GM19397 (cell line): ENCODE results near the gene SLC12A1.
A peak's percentile ranks its signal among the peaks of the same experiment; 100 is the strongest.

Experiments
- ATAC-seq: cut with Tn5 transposase; IDR thresholded peaks from one replicate; pipeline ENCODE4 v1.9.1; 2021; ENCODE audit warnings: mild to moderate bottlenecking, moderate library complexity; ENCODE audit not compliant: unreplicated experiment

The SLC12A1 gene

GRCh38 chr15:48343865-48344264 lies 137.8 kb downstream of the SLC12A1 start:
- ATAC-seq: no peak

GRCh38 chr15:48345516-48345915 lies 139.4 kb downstream of the SLC12A1 start:
- no peak for ATAC-seq

DNA sequence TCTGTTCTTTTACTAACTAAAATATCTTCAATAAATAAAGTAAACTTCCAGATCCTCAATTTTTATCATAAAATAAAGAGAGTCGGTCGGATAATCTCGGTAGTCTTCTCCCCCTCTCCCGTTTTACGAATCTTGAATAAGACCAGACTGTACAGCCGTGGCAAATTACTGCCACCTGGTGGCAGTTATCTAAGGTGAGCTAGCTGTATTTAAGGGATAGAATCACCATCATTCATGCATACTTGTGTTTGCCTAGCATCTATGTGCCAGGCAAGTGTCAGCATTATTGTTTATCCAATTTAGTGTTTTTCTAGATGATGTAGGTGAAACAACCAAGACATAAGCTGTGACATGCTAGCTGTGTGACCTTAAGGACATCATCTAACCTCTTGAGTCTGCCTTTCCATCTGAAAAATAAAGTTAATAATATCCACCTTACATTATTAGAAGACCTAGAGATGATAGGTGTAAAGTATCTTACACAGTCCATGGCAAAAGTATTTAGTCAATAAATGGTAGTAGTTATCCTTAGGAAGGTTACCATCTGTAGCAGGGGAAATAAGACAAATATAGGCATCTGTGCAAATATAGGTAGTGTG lies 146.5 kb downstream of the SLC12A1 start:
- peak; percentile 82 for ATAC-seq
